Activated gamma-delta T cell (primary cell): ENCODE data around the gene FGF3.
"Not testable (repeated sequence)": the region's sequence is repeated elsewhere in the genome, so short reads cannot be mapped to it uniquely, and the experiment has no call there.

Experiments used
- DNase-seq: peaks from one replicate; lab custom pipeline; 2025; lab: John Stamatoyannopoulos, UW

Gene FGF3

DNA sequence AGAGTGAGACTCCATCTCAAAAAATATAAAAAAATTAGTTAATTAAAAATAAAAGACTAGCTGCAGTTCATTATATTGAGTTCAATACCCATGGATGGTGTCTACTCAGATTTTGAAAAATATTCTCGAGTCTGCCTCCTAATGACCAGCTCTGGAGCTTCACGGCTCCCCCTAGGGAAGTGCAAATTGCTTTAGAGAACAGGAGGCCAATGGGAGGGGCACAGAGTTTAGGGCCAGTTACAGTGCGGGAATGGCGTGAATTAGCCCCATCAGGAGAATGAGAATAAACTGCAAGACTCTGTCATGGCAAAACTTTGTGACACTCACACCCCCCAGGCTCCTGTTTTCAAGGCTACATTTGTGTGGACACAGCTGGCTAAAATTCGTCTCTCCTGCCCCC lies 48.7 kb downstream of the FGF3 start:
- DNase-seq = no peak

- DNase-seq = no peak
Measured at GRCh38 chr11:69765498-69765995, 53.7 kb downstream of the FGF3 start.

DNA sequence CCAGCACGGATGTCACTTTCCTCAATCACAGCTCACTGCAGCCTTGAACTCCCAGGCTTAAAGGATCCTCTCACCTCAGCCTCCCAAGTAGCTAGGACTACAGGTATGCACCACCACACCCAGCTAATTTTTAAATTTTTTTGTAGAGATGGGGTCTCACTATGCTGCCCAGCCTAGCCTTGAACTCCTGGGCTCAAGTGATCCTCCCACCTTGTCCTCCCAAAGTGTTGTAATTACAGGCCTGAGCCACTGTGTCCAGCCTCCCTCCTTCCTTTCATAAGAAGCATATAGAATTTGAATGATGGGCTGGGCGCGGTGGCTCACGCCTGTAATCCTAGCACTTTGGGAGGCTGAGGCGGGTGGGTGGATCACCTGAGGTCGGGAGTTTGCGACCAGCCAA lies 54.3 kb downstream of the FGF3 start:
- DNase-seq = not testable (repeated sequence)

GRCh38 chr11:69760319-69760718 lies 58.9 kb downstream of the FGF3 start:
- DNase-seq = no peak
